Measurements from ENCODE around the gene NCAM2. TPM values are rescaled to one million over a fixed set of nuclear protein-coding genes. Genes with fewer than 3 reads are reported as not detected.

The NCAM2 gene
- total and polyA plus RNA-seq, 8 donors: 0.06 to 11.0 (median 0.58) TPM; not detected in 1

- Histone ChIP-seq H3K36me3 (no peaks in the 10 kb centered on the region), H3K9me3 (no peaks in the 10 kb centered on the region), H3K27ac (no peak overlapping the region), H3K4me1 (no peaks in the 10 kb centered on the region), H3K27me3 (no peaks in the 10 kb centered on the region), H3K4me3 (no peak overlapping the region)
- 71 to 88% (median 86%) methylated on average over 3 of the region's 3 CpGs for WGBS, 5 donors
- TF ChIP-seq EP300 (IDR thresholded peaks at IDR 0.05) (no peak), POLR2A (IDR thresholded peaks at IDR 0.05) (no peak), POLR2AphosphoS5 (IDR thresholded peaks at IDR 0.05) (no peak), CTCF (IDR thresholded peaks at IDR 0.05) (no peak)
- DNase-seq: no peak
- intact Hi-C loops (cut with DNase I; ENCODE audit: low total_unique reads): no loop called here
Observed at GRCh38 chr21:21383126-21383525, 384.9 kb downstream of the NCAM2 start.

- 81 to 90% (median 88%) methylated on average over 3 of the region's 3 CpGs for WGBS, 5 donors
- no peak overlapping the region for H3K4me3 ChIP-seq
- peaks cover 0 to 11% (median 0%) of the 10 kb centered on the region in 4 donors for H3K9me3 ChIP-seq
- no peak overlapping the region for H3K27ac ChIP-seq
- intact Hi-C loops (cut with DNase I; ENCODE audit: low total_unique reads): no loop called here
- H3K36me3 ChIP-seq: no peaks in the 10 kb centered on the region
- TF ChIP-seq POLR2AphosphoS5 (IDR thresholded peaks at IDR 0.05) (no peak), POLR2A (IDR thresholded peaks at IDR 0.05) (no peak), EP300 (IDR thresholded peaks at IDR 0.05) (no peak), CTCF (IDR thresholded peaks at IDR 0.05) (no peak)
- DNase-seq: no peak
- no peaks in the 10 kb centered on the region for H3K27me3 ChIP-seq
- H3K4me1 ChIP-seq: no peaks in the 10 kb centered on the region
Observed at GRCh38 chr21:21384977-21385376, 386.8 kb downstream of the NCAM2 start.

GRCh38 chr21:21385404-21385803 is 387.2 kb downstream of the NCAM2 start:
- Histone ChIP-seq H3K27ac (no peak overlapping the region), H3K4me3 (no peak overlapping the region), H3K27me3 (no peaks in the 10 kb centered on the region), H3K9me3 (peaks cover 0 to 11% (median 0%) of the 10 kb centered on the region in 4 donors), H3K36me3 (no peaks in the 10 kb centered on the region), H3K4me1 (no peaks in the 10 kb centered on the region)
- no peak for DNase-seq
- intact Hi-C loops (cut with DNase I; ENCODE audit: low total_unique reads): no loop called here
- TF ChIP-seq CTCF (IDR thresholded peaks at IDR 0.05) (no peak), POLR2AphosphoS5 (IDR thresholded peaks at IDR 0.05) (no peak), EP300 (IDR thresholded peaks at IDR 0.05) (no peak), POLR2A (IDR thresholded peaks at IDR 0.05) (no peak)
- WGBS, 5 donors: 60 to 78% (median 69%) methylated on average over 3 of the region's 3 CpGs

- Histone ChIP-seq H3K27ac (no peak overlapping the region), H3K9me3 (peaks cover 0 to 22% (median 0%) of the 10 kb centered on the region in 4 donors), H3K4me3 (no peak overlapping the region), H3K36me3 (no peaks in the 10 kb centered on the region), H3K4me1 (no peaks in the 10 kb centered on the region), H3K27me3 (no peaks in the 10 kb centered on the region)
- 50 to 73% (median 65%) methylated on average over 3 of the region's 3 CpGs for WGBS, 5 donors
- intact Hi-C loops (cut with DNase I; ENCODE audit: low total_unique reads): no loop called here
- TF ChIP-seq CTCF (IDR thresholded peaks at IDR 0.05) (no peak), EP300 (IDR thresholded peaks at IDR 0.05) (no peak), POLR2AphosphoS5 (IDR thresholded peaks at IDR 0.05) (no peak), POLR2A (IDR thresholded peaks at IDR 0.05) (no peak)
- no peak for DNase-seq
Observed at GRCh38 chr21:21387916-21388315, 389.7 kb downstream of the NCAM2 start.
